K562 (cell line): Measurements from ENCODE around the gene TEX264. TPM values are rescaled to one million over a fixed set of nuclear protein-coding genes. Genes with fewer than 3 reads are reported as not detected.

Experiments used
- ESRRA ChIP-seq: fragments of 450-650 bp; IDR thresholded peaks from 2 replicates; pipeline ENCODE4 v1.6.1; 2014; ENCODE audit warnings: low read depth, mild to moderate bottlenecking, moderate library complexity, borderline replicate concordance
- IRF2 ChIP-seq: sonication (generic); formaldehyde crosslinking; IDR thresholded peaks from 2 replicates; pipeline ENCODE4 v1.8.1; 2022; ENCODE audit warnings: mild to moderate bottlenecking, missing genetic modification reagents
- SNRNP70 ChIP-seq: fragments of 200-400 bp; formaldehyde crosslinking; optimal IDR thresholded peaks from 2 replicates; pipeline ENCODE3; 2017; ENCODE audit warnings: low read depth, low read length
- SRSF7 ChIP-seq: fragments of 200-400 bp; formaldehyde crosslinking; optimal IDR thresholded peaks from 2 replicates; pipeline ENCODE3; 2017; ENCODE audit warnings: mild to moderate bottlenecking, low read depth, low read length
- ZBTB1 ChIP-seq: sonication (generic); formaldehyde crosslinking; IDR thresholded peaks from 2 replicates; pipeline ENCODE4 v1.8.1; 2023; ENCODE audit warnings: missing genetic modification reagents, low read depth, mild to moderate bottlenecking, borderline replicate concordance
- ZNF507 ChIP-seq: conservative IDR thresholded peaks from 2 replicates; pipeline ENCODE4 v1.6.1; 2017; ENCODE audit warnings: missing genetic modification characterization, missing compliant biosample characterization
- ZNF589 ChIP-seq: fragments of 200-800 bp; sonication (Bioruptor generic); IDR thresholded peaks from 2 replicates; pipeline ENCODE4 v1.6.1; 2016; ENCODE audit warnings: low read depth, missing genetic modification characterization, missing compliant biosample characterization
- ZZZ3 ChIP-seq: fragments of 450-650 bp; IDR thresholded peaks from 2 replicates; pipeline ENCODE4 v1.6.1; 2016; ENCODE audit warnings: antibody characterized with exemption, mild to moderate bottlenecking, moderate library complexity
- polyA plus RNA-seq, 8 experiments: library from polyadenylated mRNA; depleted of rRNA in 4 of 8; stranded (reverse) in 5 of 8; unstranded in 3 of 8; fragments of >200 nt; fragmentation: Nextera tagmentation in 2 of 8; fragmentation: Illumina TruSeq in 1 of 8; extraction: Ambion mirVana in 2 of 8; extraction: Trizol in 1 of 8; gene quantifications; 2 replicates each; pipeline versions ENCODE4 v1.2.1 to v1.2.3, GENCODE V29; 2011 to 2014; ENCODE audit warnings: inconsistent platforms in 1 of 8, missing spikeins in 1 of 8
- total RNA-seq, 7 experiments: library from RNA; depleted of rRNA in 6 of 7; stranded (reverse); fragments of >200 nt in 6 of 7; fragmentation: Illumina TruSeq in 2 of 7; extraction: Trizol in 2 of 7; gene quantifications; 2 replicates each; pipeline versions ENCODE4 v1.2.1 to v1.2.3, GENCODE V29; 2011 to 2021; ENCODE audit warnings: low replicate concordance in 1 of 7
- TF ChIP-seq, protein P1 (sequence below), 2 experiments: fragments of 450-650 bp; conservative IDR thresholded peaks; 2 replicates each; pipeline ENCODE4 v1.6.1; 2017; ENCODE audit warnings: mild to moderate bottlenecking in 2 of 2, moderate library complexity in 2 of 2
- TF ChIP-seq, protein P2 (sequence below): fragments of 450-650 bp; IDR thresholded peaks from 2 replicates; pipeline ENCODE4 v1.6.1; 2018; ENCODE audit not compliant: partially characterized antibody
- TF ChIP-seq, protein P3 (sequence below): IDR thresholded peaks from 3 replicates; pipeline ENCODE4 v1.6.1; 2011; ENCODE audit warnings: borderline replicate concordance, mild to moderate bottlenecking; ENCODE audit not compliant: insufficient read length, insufficient read depth
- TF ChIP-seq, protein P4 (sequence below): fragments of 450-650 bp; formaldehyde crosslinking; IDR thresholded peaks from 2 replicates; pipeline ENCODE4 v1.4.0; 2020; ENCODE audit warnings: mild to moderate bottlenecking, moderate library complexity
- TF ChIP-seq, protein P5 (sequence below), 2 experiments: fragments of 450-650 bp in 1 of 2; IDR thresholded peaks; 2 replicates each; pipeline ENCODE4 v1.6.1; 2011 to 2017; ENCODE audit warnings: low read depth in 2 of 2, antibody characterized with exemption in 1 of 2, borderline replicate concordance in 1 of 2, low read length in 1 of 2, mild to moderate bottlenecking in 1 of 2, mixed read lengths in 1 of 2; ENCODE audit not compliant: control insufficient read depth in 1 of 2

The TEX264 gene
- total and polyA plus RNA-seq, 9 of the 15 experiments (the other 6 are each of a cell fraction or from before 2014, with no cell fraction given) = 4.1 to 47.0 (median 31.0) TPM

DNA sequence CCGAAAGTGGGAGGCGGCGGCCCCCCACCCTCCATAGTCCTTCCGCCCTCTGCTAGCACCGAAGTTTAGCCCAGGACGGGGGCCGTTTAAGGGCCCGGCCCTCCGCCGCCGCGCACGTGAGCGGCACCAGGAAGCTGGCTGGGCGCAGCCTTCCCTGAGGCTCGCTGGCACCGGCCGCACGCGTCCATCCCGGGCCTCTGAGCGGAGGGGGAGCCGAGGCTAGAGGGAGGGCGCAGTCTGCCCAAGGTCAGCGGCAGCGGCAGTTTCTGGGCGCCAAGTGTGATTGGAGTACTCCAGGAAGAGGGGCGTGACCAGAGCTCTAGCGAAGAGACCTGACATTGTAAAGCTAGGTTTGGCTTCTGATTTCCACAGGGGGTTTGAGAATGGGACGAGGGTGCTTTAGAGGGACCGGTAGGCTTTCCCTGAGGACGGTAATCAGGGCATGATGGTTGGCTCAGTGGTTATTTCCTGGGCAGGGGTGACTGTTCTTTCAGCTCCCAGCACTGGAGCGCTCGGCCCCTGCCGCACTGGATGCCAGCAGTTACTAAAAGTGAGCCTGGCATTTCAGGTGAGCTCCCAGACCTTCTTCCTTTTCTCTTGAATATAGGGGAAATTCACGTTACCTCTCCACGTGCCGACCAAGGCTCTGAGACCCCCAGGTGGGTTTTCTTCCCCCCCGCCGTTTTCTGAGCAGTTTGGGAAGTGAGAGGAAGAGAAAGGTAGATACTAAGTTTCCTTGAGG, 853 bp downstream of the TEX264 start (continued):
- TF ChIP-seq, protein P1, sequence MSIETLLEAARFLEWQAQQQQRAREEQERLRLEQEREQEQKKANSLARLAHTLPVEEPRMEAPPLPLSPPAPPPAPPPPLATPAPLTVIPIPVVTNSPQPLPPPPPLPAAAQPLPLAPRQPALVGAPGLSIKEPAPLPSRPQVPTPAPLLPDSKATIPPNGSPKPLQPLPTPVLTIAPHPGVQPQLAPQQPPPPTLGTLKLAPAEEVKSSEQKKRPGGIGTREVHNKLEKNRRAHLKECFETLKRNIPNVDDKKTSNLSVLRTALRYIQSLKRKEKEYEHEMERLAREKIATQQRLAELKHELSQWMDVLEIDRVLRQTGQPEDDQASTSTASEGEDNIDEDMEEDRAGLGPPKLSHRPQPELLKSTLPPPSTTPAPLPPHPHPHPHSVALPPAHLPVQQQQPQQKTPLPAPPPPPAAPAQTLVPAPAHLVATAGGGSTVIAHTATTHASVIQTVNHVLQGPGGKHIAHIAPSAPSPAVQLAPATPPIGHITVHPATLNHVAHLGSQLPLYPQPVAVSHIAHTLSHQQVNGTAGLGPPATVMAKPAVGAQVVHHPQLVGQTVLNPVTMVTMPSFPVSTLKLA (conservative IDR thresholded peaks at IDR 0.05) = peak in 1 of 2 experiments; percentile 58; a peak in 2 of 4 replicates
- TF ChIP-seq IRF2 (no peak), ZNF589 (CRISPR knock-in tag) (no peak), ZBTB1 (CRISPR knock-in tag) (no peak), SRSF7 (no peak), ZNF507 (tag) (no peak), ZZZ3 (no peak), SNRNP70 (no peak), ESRRA (peak; percentile 74)
- TF ChIP-seq, protein P2, sequence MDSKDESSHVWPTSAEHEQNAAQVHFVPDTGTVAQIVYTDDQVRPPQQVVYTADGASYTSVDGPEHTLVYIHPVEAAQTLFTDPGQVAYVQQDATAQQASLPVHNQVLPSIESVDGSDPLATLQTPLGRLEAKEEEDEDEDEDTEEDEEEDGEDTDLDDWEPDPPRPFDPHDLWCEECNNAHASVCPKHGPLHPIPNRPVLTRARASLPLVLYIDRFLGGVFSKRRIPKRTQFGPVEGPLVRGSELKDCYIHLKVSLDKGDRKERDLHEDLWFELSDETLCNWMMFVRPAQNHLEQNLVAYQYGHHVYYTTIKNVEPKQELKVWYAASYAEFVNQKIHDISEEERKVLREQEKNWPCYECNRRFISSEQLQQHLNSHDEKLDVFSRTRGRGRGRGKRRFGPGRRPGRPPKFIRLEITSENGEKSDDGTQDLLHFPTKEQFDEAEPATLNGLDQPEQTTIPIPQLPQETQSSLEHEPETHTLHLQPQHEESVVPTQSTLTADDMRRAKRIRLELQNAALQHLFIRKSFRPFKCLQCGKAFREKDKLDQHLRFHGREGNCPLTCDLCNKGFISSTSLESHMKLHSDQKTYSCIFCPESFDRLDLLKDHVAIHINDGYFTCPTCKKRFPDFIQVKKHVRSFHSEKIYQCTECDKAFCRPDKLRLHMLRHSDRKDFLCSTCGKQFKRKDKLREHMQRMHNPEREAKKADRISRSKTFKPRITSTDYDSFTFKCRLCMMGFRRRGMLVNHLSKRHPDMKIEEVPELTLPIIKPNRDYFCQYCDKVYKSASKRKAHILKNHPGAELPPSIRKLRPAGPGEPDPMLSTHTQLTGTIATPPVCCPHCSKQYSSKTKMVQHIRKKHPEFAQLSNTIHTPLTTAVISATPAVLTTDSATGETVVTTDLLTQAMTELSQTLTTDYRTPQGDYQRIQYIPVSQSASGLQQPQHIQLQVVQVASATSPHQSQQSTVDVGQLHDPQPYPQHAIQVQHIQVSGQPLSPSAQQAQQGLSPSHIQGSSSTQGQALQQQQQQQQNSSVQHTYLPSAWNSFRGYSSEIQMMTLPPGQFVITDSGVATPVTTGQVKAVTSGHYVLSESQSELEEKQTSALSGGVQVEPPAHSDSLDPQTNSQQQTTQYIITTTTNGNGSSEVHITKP = no peak
- TF ChIP-seq, protein P3, sequence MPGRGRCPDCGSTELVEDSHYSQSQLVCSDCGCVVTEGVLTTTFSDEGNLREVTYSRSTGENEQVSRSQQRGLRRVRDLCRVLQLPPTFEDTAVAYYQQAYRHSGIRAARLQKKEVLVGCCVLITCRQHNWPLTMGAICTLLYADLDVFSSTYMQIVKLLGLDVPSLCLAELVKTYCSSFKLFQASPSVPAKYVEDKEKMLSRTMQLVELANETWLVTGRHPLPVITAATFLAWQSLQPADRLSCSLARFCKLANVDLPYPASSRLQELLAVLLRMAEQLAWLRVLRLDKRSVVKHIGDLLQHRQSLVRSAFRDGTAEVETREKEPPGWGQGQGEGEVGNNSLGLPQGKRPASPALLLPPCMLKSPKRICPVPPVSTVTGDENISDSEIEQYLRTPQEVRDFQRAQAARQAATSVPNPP = no peak
- TF ChIP-seq, protein P4, sequence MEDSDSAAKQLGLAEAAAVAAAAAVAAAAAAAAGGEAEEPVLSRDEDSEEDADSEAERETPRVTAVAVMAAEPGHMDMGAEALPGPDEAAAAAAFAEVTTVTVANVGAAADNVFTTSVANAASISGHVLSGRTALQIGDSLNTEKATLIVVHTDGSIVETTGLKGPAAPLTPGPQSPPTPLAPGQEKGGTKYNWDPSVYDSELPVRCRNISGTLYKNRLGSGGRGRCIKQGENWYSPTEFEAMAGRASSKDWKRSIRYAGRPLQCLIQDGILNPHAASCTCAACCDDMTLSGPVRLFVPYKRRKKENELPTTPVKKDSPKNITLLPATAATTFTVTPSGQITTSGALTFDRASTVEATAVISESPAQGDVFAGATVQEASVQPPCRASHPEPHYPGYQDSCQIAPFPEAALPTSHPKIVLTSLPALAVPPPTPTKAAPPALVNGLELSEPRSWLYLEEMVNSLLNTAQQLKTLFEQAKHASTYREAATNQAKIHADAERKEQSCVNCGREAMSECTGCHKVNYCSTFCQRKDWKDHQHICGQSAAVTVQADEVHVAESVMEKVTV (CRISPR knock-in tag) = no peak
- TF ChIP-seq, protein P5, sequence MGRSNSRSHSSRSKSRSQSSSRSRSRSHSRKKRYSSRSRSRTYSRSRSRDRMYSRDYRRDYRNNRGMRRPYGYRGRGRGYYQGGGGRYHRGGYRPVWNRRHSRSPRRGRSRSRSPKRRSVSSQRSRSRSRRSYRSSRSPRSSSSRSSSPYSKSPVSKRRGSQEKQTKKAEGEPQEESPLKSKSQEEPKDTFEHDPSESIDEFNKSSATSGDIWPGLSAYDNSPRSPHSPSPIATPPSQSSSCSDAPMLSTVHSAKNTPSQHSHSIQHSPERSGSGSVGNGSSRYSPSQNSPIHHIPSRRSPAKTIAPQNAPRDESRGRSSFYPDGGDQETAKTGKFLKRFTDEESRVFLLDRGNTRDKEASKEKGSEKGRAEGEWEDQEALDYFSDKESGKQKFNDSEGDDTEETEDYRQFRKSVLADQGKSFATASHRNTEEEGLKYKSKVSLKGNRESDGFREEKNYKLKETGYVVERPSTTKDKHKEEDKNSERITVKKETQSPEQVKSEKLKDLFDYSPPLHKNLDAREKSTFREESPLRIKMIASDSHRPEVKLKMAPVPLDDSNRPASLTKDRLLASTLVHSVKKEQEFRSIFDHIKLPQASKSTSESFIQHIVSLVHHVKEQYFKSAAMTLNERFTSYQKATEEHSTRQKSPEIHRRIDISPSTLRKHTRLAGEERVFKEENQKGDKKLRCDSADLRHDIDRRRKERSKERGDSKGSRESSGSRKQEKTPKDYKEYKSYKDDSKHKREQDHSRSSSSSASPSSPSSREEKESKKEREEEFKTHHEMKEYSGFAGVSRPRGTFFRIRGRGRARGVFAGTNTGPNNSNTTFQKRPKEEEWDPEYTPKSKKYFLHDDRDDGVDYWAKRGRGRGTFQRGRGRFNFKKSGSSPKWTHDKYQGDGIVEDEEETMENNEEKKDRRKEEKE (IDR thresholded peaks at IDR 0.05; ENCODE audit: borderline replicate concordance in 1 of 2, control insufficient read depth in 1 of 2, low read depth in 2 of 2, low read length in 1 of 2) = no peak
